Measurements from ENCODE around the gene RPUSD2.

DNA sequence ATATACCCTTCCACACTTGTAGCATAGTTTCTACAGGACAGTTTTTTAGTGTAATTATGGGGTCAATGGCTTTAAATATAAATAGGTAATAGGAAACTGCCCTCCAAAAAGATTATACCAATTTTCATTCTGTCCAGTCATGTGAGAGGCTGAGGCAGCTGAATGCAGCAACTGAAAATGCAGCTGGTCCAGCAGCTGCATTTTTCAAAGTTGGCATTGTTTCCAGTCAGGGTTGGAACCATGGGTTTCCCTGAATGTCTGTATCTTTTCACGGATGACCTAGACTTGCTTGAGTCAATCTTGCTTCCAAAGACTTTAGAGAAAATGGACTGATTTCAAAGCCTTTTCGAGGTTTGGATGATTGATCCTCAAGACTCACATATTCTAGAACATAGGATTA lies 15.1 kb downstream of the RPUSD2 start:
- TF ChIP-seq, protein P1, sequence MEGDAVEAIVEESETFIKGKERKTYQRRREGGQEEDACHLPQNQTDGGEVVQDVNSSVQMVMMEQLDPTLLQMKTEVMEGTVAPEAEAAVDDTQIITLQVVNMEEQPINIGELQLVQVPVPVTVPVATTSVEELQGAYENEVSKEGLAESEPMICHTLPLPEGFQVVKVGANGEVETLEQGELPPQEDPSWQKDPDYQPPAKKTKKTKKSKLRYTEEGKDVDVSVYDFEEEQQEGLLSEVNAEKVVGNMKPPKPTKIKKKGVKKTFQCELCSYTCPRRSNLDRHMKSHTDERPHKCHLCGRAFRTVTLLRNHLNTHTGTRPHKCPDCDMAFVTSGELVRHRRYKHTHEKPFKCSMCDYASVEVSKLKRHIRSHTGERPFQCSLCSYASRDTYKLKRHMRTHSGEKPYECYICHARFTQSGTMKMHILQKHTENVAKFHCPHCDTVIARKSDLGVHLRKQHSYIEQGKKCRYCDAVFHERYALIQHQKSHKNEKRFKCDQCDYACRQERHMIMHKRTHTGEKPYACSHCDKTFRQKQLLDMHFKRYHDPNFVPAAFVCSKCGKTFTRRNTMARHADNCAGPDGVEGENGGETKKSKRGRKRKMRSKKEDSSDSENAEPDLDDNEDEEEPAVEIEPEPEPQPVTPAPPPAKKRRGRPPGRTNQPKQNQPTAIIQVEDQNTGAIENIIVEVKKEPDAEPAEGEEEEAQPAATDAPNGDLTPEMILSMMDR (IDR thresholded peaks at IDR 0.05), result no peak
- TF ChIP-seq POLR2A (IDR thresholded peaks at IDR 0.05), result no peak
